Adrenal gland (tissue), 5 donors: Measurements from ENCODE around the gene LMAN1.

Experiments
- POLR2A ChIP-seq, 2 donors: fragments of 450-650 bp; IDR thresholded peaks; one replicate each; pipeline ENCODE4 v1.6.1; 2017; ENCODE audit warnings: antibody characterized with exemption in 2 of 2, mild to moderate bottlenecking in 2 of 2, moderate library complexity in 1 of 2
- TF ChIP-seq, protein P1 (sequence below), 6 experiments: fragments of 450-650 bp in 4 of 6; fragments of 200-600 bp in 2 of 6; sonication (generic) in 1 of 6; IDR thresholded peaks; 1 replicate in 5 of 6; 2 replicates in 1 of 6; pipeline versions ENCODE4 v1.5.1 to v1.8.0; 2016 to 2021; ENCODE audit warnings: antibody characterized with exemption in 6 of 6, mild to moderate bottlenecking in 2 of 6, moderate library complexity in 1 of 6
- donor health status: DM: no; HTN: no; CAD: no.

- TF ChIP-seq, protein P1, sequence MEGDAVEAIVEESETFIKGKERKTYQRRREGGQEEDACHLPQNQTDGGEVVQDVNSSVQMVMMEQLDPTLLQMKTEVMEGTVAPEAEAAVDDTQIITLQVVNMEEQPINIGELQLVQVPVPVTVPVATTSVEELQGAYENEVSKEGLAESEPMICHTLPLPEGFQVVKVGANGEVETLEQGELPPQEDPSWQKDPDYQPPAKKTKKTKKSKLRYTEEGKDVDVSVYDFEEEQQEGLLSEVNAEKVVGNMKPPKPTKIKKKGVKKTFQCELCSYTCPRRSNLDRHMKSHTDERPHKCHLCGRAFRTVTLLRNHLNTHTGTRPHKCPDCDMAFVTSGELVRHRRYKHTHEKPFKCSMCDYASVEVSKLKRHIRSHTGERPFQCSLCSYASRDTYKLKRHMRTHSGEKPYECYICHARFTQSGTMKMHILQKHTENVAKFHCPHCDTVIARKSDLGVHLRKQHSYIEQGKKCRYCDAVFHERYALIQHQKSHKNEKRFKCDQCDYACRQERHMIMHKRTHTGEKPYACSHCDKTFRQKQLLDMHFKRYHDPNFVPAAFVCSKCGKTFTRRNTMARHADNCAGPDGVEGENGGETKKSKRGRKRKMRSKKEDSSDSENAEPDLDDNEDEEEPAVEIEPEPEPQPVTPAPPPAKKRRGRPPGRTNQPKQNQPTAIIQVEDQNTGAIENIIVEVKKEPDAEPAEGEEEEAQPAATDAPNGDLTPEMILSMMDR (IDR thresholded peaks at IDR 0.05): no peak
- TF ChIP-seq POLR2A (IDR thresholded peaks at IDR 0.05): no peak
Observed at GRCh38 chr18:59345556-59345955, 13.5 kb downstream of the LMAN1 start.
